Cardiac fibroblast (primary cell): ENCODE results near the gene LDLRAD1.
"Not testable (repeated sequence)": the region's sequence is repeated elsewhere in the genome, so short reads cannot be mapped to it uniquely, and the experiment has no call there.

Experiments used
- DNase-seq, 2 donors: peaks; one replicate each; pipeline versions ENCODE4 v3.0.0 to v3.0.0-alpha.2; 2010; ENCODE audit warnings: low read depth in 2 of 2
- H3K4me3 ChIP-seq, 2 donors: replicated peaks in 1 of 2; 1 replicate in 1 of 2; 2 replicates in 1 of 2; pipeline ENCODE4 v1.5.1; 2011; ENCODE audit warnings: low read depth in 2 of 2, low read length in 2 of 2, mild to moderate bottlenecking in 2 of 2, moderate library complexity in 1 of 2
- CTCF ChIP-seq: IDR thresholded peaks from one replicate; pipeline ENCODE4 v1.5.1; 2011; ENCODE audit warnings: low read depth, mild to moderate bottlenecking, low read length, inconsistent platforms

The LDLRAD1 gene

GRCh38 chr1:53979712-53980450, 38.1 kb downstream of the LDLRAD1 start:
- TF ChIP-seq CTCF, result no peak
- H3K4me3 ChIP-seq, result no peak overlapping the region
- DNase-seq, result no peak

- no peak for TF ChIP-seq CTCF
- no peak overlapping the region for H3K4me3 ChIP-seq
- no peak for DNase-seq
Measured at GRCh38 chr1:53975861-53976260, 42.1 kb downstream of the LDLRAD1 start.

GRCh38 chr1:53971718-53972117, 46.3 kb downstream of the LDLRAD1 start:
- no peak overlapping the region for H3K4me3 ChIP-seq
- DNase-seq, result peak in 1 of 2 donors; percentile 53
- TF ChIP-seq CTCF, result no peak

GRCh38 chr1:53969323-53969722, 48.7 kb downstream of the LDLRAD1 start:
- H3K4me3 ChIP-seq, DNase-seq: not testable (repeated sequence)

GRCh38 chr1:53968125-53968513, 49.9 kb downstream of the LDLRAD1 start:
- DNase-seq, result peak in 1 of 2 donors; percentile 28
- no peak overlapping the region for H3K4me3 ChIP-seq
- TF ChIP-seq CTCF, result no peak

GRCh38 chr1:53967409-53968124, 50.4 kb downstream of the LDLRAD1 start:
- DNase-seq, result no peak
- H3K4me3 ChIP-seq, result no peak overlapping the region
- TF ChIP-seq CTCF, result no peak

- no peak for TF ChIP-seq CTCF
- no peak for DNase-seq
- no peak overlapping the region for H3K4me3 ChIP-seq
Measured at GRCh38 chr1:53966794-53967193, 51.2 kb downstream of the LDLRAD1 start.
